Hippocampal formation (tissue), 2 donors: ENCODE measurements around the gene WIPF2.
A peak's percentile ranks its signal among the peaks of the same experiment; 100 is the strongest.
"Not testable (repeated sequence)": the region's sequence is repeated elsewhere in the genome, so short reads cannot be mapped to it uniquely, and the experiment has no call there.

Source experiments
- DNase-seq, 2 donors: peaks; one replicate each; lab custom pipeline; 2025; lab: John Stamatoyannopoulos, UW

Gene WIPF2

GRCh38 chr17:40298726-40299125, 79.6 kb downstream of the WIPF2 start:
- DNase-seq = no peak

GRCh38 chr17:40299159-40299757, 80.2 kb downstream of the WIPF2 start:
- not testable (repeated sequence) for DNase-seq

- no peak for DNase-seq
Measured at GRCh38 chr17:40301315-40301714, 82.2 kb downstream of the WIPF2 start.

- peak in 1 of 2 donors; percentile 50 for DNase-seq
Measured at GRCh38 chr17:40303009-40303657, 84.0 kb downstream of the WIPF2 start.

GRCh38 chr17:40303708-40304551, 84.8 kb downstream of the WIPF2 start:
- DNase-seq = no peak

GRCh38 chr17:40304552-40304863, 85.4 kb downstream of the WIPF2 start:
- DNase-seq = not testable (repeated sequence)

GRCh38 chr17:40304866-40305265, 85.8 kb downstream of the WIPF2 start:
- not testable (repeated sequence) for DNase-seq

- DNase-seq = no peak
Measured at GRCh38 chr17:40306395-40306794, 87.3 kb downstream of the WIPF2 start.

GRCh38 chr17:40307001-40307730, 88.1 kb downstream of the WIPF2 start:
- no peak for DNase-seq

- DNase-seq = no peak
Measured at GRCh38 chr17:40307740-40308239, 88.7 kb downstream of the WIPF2 start.

GRCh38 chr17:40309031-40309948, 90.2 kb downstream of the WIPF2 start, which contains the start of gene RARA:
Gene RARA (plus strand): TSS chr17:40309180. CDS start chr17:40331219, 22,039 bp downstream.
- DNase-seq = peak in 1 of 2 donors; percentile 23

GRCh38 chr17:40309949-40310510, 90.9 kb downstream of the WIPF2 start:
- DNase-seq = no peak

GRCh38 chr17:40310882-40311391, 91.8 kb downstream of the WIPF2 start:
- DNase-seq = no peak

- DNase-seq = no peak
Measured at GRCh38 chr17:40311575-40311974, 92.5 kb downstream of the WIPF2 start.

GRCh38 chr17:40312131-40312731, 93.1 kb downstream of the WIPF2 start:
- peak in 1 of 2 donors; percentile 40 for DNase-seq

- no peak for DNase-seq
Measured at GRCh38 chr17:40312893-40313667, 94.0 kb downstream of the WIPF2 start.

GRCh38 chr17:40313668-40314583, 94.8 kb downstream of the WIPF2 start:
- no peak for DNase-seq

- no peak for DNase-seq
Measured at GRCh38 chr17:40314584-40314956, 95.5 kb downstream of the WIPF2 start.
